H9 (cell line): ENCODE measurements around the gene AMIGO3. TPM values are rescaled to one million over a fixed set of nuclear protein-coding genes. Genes with fewer than 3 reads are reported as not detected.

Source experiments
- DNase-seq: peaks from one replicate; pipeline ENCODE4 v3.0.0-alpha.2; 2017
- H2AFZ ChIP-seq: one replicate; pipeline ENCODE4 v1.6.1; 2013; ENCODE audit warnings: mild to moderate bottlenecking, low read length, control low read depth, moderate library complexity
- H2AK5ac ChIP-seq: 2 replicates; pipeline ENCODE4 v1.6.1; 2013; ENCODE audit warnings: low read length, control low read depth, mixed read lengths; ENCODE audit not compliant: insufficient read length
- H2BK120ac ChIP-seq: one replicate; pipeline ENCODE4 v1.6.1; 2013; ENCODE audit warnings: low read depth, mild to moderate bottlenecking, low read length, control low read depth, inconsistent platforms; ENCODE audit not compliant: poor library complexity, severe bottlenecking
- H2BK12ac ChIP-seq: 2 replicates; pipeline ENCODE4 v1.6.1; 2013; ENCODE audit warnings: low read length, control low read depth, mixed read lengths, low read depth; ENCODE audit not compliant: insufficient read length
- H2BK15ac ChIP-seq: 2 replicates; pipeline ENCODE4 v1.6.1; 2013; ENCODE audit warnings: low read depth, low read length, control low read depth
- H2BK20ac ChIP-seq: one replicate; pipeline ENCODE4 v1.6.1; 2013; ENCODE audit warnings: low read depth, mild to moderate bottlenecking, low read length, control low read depth, inconsistent platforms; ENCODE audit not compliant: poor library complexity, severe bottlenecking
- H2BK5ac ChIP-seq: 2 replicates; pipeline ENCODE4 v1.6.1; 2013; ENCODE audit warnings: low read length, control low read depth, mixed read lengths; ENCODE audit not compliant: insufficient read length
- H3K14ac ChIP-seq: 2 replicates; pipeline ENCODE4 v1.6.1; 2013; ENCODE audit warnings: low read length, control low read depth; ENCODE audit not compliant: insufficient read depth
- H3K18ac ChIP-seq: 2 replicates; pipeline ENCODE4 v1.6.1; 2013; ENCODE audit warnings: low read depth, mild to moderate bottlenecking, mixed read lengths, low read length, control low read depth; ENCODE audit not compliant: insufficient read length
- H3K23ac ChIP-seq: 2 replicates; pipeline ENCODE4 v1.6.1; 2013; ENCODE audit warnings: low read length, control low read depth, mixed read lengths, low read depth; ENCODE audit not compliant: insufficient read length
- H3K23me2 ChIP-seq: 2 replicates; pipeline ENCODE4 v1.6.1; 2013; ENCODE audit warnings: low read depth, mild to moderate bottlenecking, mixed read lengths, low read length, control low read depth; ENCODE audit not compliant: insufficient read length, poor library complexity, severe bottlenecking
- H3K27ac ChIP-seq: 2 replicates; pipeline ENCODE4 v1.5.1; 2013; ENCODE audit warnings: low read length, control low read depth, mixed read lengths, low read depth; ENCODE audit not compliant: insufficient read length
- H3K27me3 ChIP-seq: 2 replicates; pipeline ENCODE4 v1.6.1; 2013; ENCODE audit warnings: low read length, control low read depth, inconsistent platforms; ENCODE audit not compliant: insufficient read depth
- H3K4ac ChIP-seq: 2 replicates; pipeline ENCODE4 v1.6.1; 2013; ENCODE audit warnings: low read depth, mild to moderate bottlenecking, control low read depth, inconsistent platforms, low read length, moderate library complexity
- H3K4me1 ChIP-seq: 2 replicates; pipeline ENCODE4 v1.6.1; 2013; ENCODE audit warnings: low read length, control low read depth, inconsistent platforms; ENCODE audit not compliant: insufficient read depth
- H3K4me2 ChIP-seq: 2 replicates; pipeline ENCODE4 v1.6.1; 2013; ENCODE audit warnings: low read length, control low read depth, mixed read lengths; ENCODE audit not compliant: insufficient read length, insufficient read depth
- H3K56ac ChIP-seq: 2 replicates; pipeline ENCODE4 v1.6.1; 2013; ENCODE audit warnings: low read depth, mild to moderate bottlenecking, mixed read lengths, low read length, control low read depth; ENCODE audit not compliant: insufficient read length
- H3K79me1 ChIP-seq: 2 replicates; pipeline ENCODE4 v1.6.1; 2013; ENCODE audit warnings: low read depth, mild to moderate bottlenecking, moderate library complexity, low read length, control low read depth, inconsistent platforms; ENCODE audit not compliant: insufficient read depth, poor library complexity, severe bottlenecking
- H3K79me2 ChIP-seq: 2 replicates; pipeline ENCODE4 v1.6.1; 2013; ENCODE audit warnings: low read length, control low read depth, inconsistent platforms; ENCODE audit not compliant: insufficient read depth
- H3K9ac ChIP-seq: 2 replicates; pipeline ENCODE4 v1.6.1; 2013; ENCODE audit warnings: low read length, control low read depth, mixed read lengths; ENCODE audit not compliant: insufficient read length; ENCODE audit errors: extremely low read depth
- H3K9me3 ChIP-seq: one replicate; pipeline ENCODE4 v1.6.1; 2013; ENCODE audit warnings: low read depth, low read length, inconsistent platforms; ENCODE audit not compliant: control insufficient read depth
- H3T11ph ChIP-seq: one replicate; pipeline ENCODE4 v1.6.1; 2013; ENCODE audit warnings: mild to moderate bottlenecking, low read length, control low read depth, inconsistent platforms
- H4K20me1 ChIP-seq: one replicate; pipeline ENCODE4 v1.6.1; 2013; ENCODE audit not compliant: control insufficient read depth, insufficient read length, insufficient read depth
- H4K5ac ChIP-seq: 2 replicates; pipeline ENCODE4 v1.6.1; 2013; ENCODE audit warnings: low read depth, mild to moderate bottlenecking, mixed read lengths, low read length, control low read depth; ENCODE audit not compliant: insufficient read length
- H4K8ac ChIP-seq: replicated peaks from 2 replicates; pipeline ENCODE4 v1.6.1; 2013; ENCODE audit warnings: low read length, control low read depth, mixed read lengths, low read depth; ENCODE audit not compliant: insufficient read length
- H4K91ac ChIP-seq: 2 replicates; pipeline ENCODE4 v1.6.1; 2013; ENCODE audit warnings: low read depth, mild to moderate bottlenecking, moderate library complexity, mixed read lengths, low read length, control low read depth; ENCODE audit not compliant: insufficient read length
- H3K27ac Mint-ChIP-seq, 3 experiments: 2 replicates in 2 of 3; 3 replicates in 1 of 3; pipeline ENCODE4 v1.8.0; 2020 to 2021; ENCODE audit warnings: mixed read lengths in 3 of 3, mild to moderate bottlenecking in 1 of 3, moderate library complexity in 1 of 3
- H3K27me3 Mint-ChIP-seq: 2 replicates; pipeline ENCODE4 v1.8.0; 2021; ENCODE audit warnings: low read depth, mild to moderate bottlenecking, moderate library complexity, mixed read lengths
- H3K36me3 Mint-ChIP-seq, 3 experiments: 2 replicates in 2 of 3; 3 replicates in 1 of 3; pipeline ENCODE4 v1.8.0; 2020 to 2021; ENCODE audit warnings: low read depth in 3 of 3, mixed read lengths in 3 of 3; ENCODE audit not compliant: insufficient read depth in 1 of 3
- H3K4me1 Mint-ChIP-seq, 2 experiments: 2 replicates each; pipeline ENCODE4 v1.8.0; 2020; ENCODE audit warnings: mixed read lengths in 2 of 2
- H3K4me3 Mint-ChIP-seq, 2 experiments: 2 replicates in 1 of 2; 3 replicates in 1 of 2; pipeline ENCODE4 v1.8.0; 2020 to 2021; ENCODE audit warnings: mild to moderate bottlenecking in 2 of 2, mixed read lengths in 2 of 2, moderate library complexity in 1 of 2
- H3K9me3 Mint-ChIP-seq, 2 experiments: 2 replicates in 1 of 2; 3 replicates in 1 of 2; pipeline ENCODE4 v1.8.0; 2020; ENCODE audit warnings: mild to moderate bottlenecking in 2 of 2, mixed read lengths in 2 of 2, moderate library complexity in 1 of 2
- WGBS: extraction: QIAGEN DNeasy Blood & Tissue Kit; methylation state at CpG from one replicate; pipeline ENCODE4 v1.1.7; 2013; ENCODE audit warnings: missing lambda C conversion rate, low lambda C conversion rate, mixed read lengths; ENCODE audit not compliant: insufficient read length; ENCODE audit errors: extremely low coverage; 5-methylcytosine and 5-hydroxymethylcytosine counted together
- total RNA-seq: library from RNA; stranded (reverse); gene quantifications from 2 replicates; pipeline ENCODE4 v1.2.1, GENCODE V29; 2021
- TF ChIP-seq, protein P1 (sequence below): fragments of 200-600 bp; sonication (generic); conservative IDR thresholded peaks from 3 replicates; pipeline ENCODE4 v1.8.0; 2021; ENCODE audit warnings: antibody characterized with exemption, mild to moderate bottlenecking

The AMIGO3 gene
- total RNA-seq, 1 experiment from 2014 or later, result 3.8 TPM

DNA sequence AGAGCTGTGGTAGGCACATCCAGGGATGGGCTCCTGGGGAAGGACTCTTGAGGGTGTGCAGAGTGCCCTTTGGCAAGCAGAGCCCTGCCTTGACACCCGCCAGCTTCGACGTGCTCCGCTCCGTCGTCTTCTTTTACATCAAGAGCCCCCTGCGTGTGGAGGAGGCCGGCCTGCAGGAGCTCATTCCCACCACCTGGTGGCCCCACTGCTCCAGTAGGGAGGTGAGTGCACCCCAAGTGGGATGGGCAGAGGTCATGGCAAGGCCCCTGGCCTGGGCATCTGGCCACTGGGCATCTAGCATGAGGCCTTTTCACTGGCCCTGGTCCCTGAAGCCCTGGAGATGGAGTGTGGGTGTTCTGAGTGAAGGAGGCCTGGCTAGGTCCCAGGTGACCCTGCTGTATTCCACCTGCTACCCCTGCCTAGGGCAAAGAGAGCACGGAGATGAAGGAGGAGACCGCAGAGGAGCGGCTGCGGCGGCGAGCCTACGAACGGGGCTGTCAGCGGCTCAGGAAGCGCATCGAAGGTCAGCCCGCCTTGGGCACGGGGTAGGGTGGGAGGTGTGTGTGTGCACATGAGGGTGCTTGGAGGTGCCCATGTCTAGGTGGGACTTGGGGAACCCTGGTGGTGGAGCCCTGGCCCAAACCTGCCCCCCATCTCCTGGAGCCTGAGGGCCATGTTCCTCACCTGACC lies 18.0 kb downstream of the AMIGO3 start:
- peak; percentile 74 for DNase-seq

More for the DNA sequence above, 18.0 kb downstream of the AMIGO3 start:
- Histone ChIP-seq H3K79me1 (no peaks in the 10 kb centered on the region), H3T11ph (no peak overlapping the region), H2BK5ac (no peak overlapping the region), H4K20me1 (no peaks in the 10 kb centered on the region), H2AK5ac (no peak overlapping the region), H3K4me1 (no peaks in the 10 kb centered on the region), H3K27me3 (no peaks in the 10 kb centered on the region), H2BK20ac (no peak overlapping the region), H3K9ac (no peak overlapping the region), H3K4ac (no peak overlapping the region), H2BK15ac (no peak overlapping the region), H3K14ac (no peak overlapping the region), H2AFZ (no peak overlapping the region), H3K4me2 (no peak overlapping the region), H3K23me2 (no peaks in the 10 kb centered on the region), H3K18ac (no peak overlapping the region), H4K5ac (no peak overlapping the region), H4K8ac (no peak overlapping the region), H2BK120ac (no peak overlapping the region), H2BK12ac (no peak overlapping the region), H3K23ac (no peak overlapping the region), H3K79me2 (no peaks in the 10 kb centered on the region), H4K91ac (no peak overlapping the region), H3K56ac (no peak overlapping the region), H3K27ac (no peak overlapping the region), H3K9me3 (no peaks in the 10 kb centered on the region)
- H3K27me3 Mint-ChIP-seq, result no peaks in the 10 kb centered on the region
- H3K4me1 Mint-ChIP-seq, result peaks cover 11 to 21% of the 10 kb centered on the region in 2 experiments
- no peak overlapping the region for H3K27ac Mint-ChIP-seq
- TF ChIP-seq, protein P1, sequence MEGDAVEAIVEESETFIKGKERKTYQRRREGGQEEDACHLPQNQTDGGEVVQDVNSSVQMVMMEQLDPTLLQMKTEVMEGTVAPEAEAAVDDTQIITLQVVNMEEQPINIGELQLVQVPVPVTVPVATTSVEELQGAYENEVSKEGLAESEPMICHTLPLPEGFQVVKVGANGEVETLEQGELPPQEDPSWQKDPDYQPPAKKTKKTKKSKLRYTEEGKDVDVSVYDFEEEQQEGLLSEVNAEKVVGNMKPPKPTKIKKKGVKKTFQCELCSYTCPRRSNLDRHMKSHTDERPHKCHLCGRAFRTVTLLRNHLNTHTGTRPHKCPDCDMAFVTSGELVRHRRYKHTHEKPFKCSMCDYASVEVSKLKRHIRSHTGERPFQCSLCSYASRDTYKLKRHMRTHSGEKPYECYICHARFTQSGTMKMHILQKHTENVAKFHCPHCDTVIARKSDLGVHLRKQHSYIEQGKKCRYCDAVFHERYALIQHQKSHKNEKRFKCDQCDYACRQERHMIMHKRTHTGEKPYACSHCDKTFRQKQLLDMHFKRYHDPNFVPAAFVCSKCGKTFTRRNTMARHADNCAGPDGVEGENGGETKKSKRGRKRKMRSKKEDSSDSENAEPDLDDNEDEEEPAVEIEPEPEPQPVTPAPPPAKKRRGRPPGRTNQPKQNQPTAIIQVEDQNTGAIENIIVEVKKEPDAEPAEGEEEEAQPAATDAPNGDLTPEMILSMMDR, result peak; percentile 75
- H3K36me3 Mint-ChIP-seq, result peaks cover 6 to 13% (median 9%) of the 10 kb centered on the region in 3 experiments; a peak in 6 of 7 replicates
- no peak overlapping the region for H3K4me3 Mint-ChIP-seq
- WGBS, result no CpG with 5 or more reads among the region's 21 CpGs
- H3K9me3 Mint-ChIP-seq, result no peaks in the 10 kb centered on the region
